ENCODE measurements around the gene SEMA5B. TPM values are rescaled to one million over a fixed set of nuclear protein-coding genes. Genes with fewer than 3 reads are reported as not detected.
A peak's percentile ranks its signal among the peaks of the same experiment; 100 is the strongest.

SEMA5B gene
- total and polyA plus RNA-seq, 9 of the 15 experiments (the other 6 are each of a cell fraction or from before 2014, with no cell fraction given), result not detected

- Histone ChIP-seq H4K20me1 (replicated peaks; ENCODE audit: control insufficient read depth, insufficient read depth, low read length) (no peaks in the 10 kb centered on the region; the same call in 1 of the 2 replicates), H3K27ac (ENCODE audit: extremely low read depth, low read depth, low read length) (no peak overlapping the region), H3K4me1 (replicated peaks in 1 of 2; ENCODE audit: control insufficient read depth in 2 of 2, insufficient read depth in 2 of 2, low read length in 2 of 2) (peaks cover 5 to 8% of the 10 kb centered on the region in 2 experiments; a peak in 3 of 5 replicates), H3K9ac (ENCODE audit: insufficient read depth in 1 of 2, low read depth in 2 of 2, low read length in 2 of 2) (no peak overlapping the region), H3K9me1 (ENCODE audit: control insufficient read depth, insufficient read depth, low read length) (no peaks in the 10 kb centered on the region), H3K9me3 (replicated peaks; ENCODE audit: control insufficient read depth, insufficient read depth, low read depth, low read length) (no peaks in the 10 kb centered on the region), H3K27me3 (ENCODE audit: control insufficient read depth in 2 of 2, insufficient read depth in 2 of 2, low read length in 2 of 2) (peaks cover 0 to 10% of the 10 kb centered on the region in 2 experiments; a peak in 2 of 5 replicates), H3K36me3 (ENCODE audit: control insufficient read depth, insufficient read depth, low read length) (no peaks in the 10 kb centered on the region), H2AFZ (ENCODE audit: low read depth, low read length) (no peak overlapping the region), H3K4me2 (ENCODE audit: insufficient read depth, low read length) (no peak overlapping the region), H3K79me2 (ENCODE audit: control insufficient read depth, insufficient read depth, low read length) (no peaks in the 10 kb centered on the region), H3K4me3 (no peak overlapping the region)
- in situ Hi-C loops (cut with MboI) (loop anchor here (10.0 kb wide), 1 partner anchor 868 kb away; no protein-coding TSS in a partner anchor), intact Hi-C loops (cut with micrococcal nuclease) (loop anchor here (2.0 to 10.0 kb wide), 3 partner anchors 86 to 378 kb away; partner anchors contain the start of genes DTX3L and PARP9)
- WGBS (ENCODE audit: insufficient coverage, low coverage, missing lambda C conversion rate), result 4% methylated on average over 12 of the region's 23 CpGs
- POLR2A ChIA-PET, result interaction anchor here (0.7 kb wide), 1 partner anchor 1197 kb away, joined by 3 read pairs; no protein-coding TSS in a partner anchor
- ATAC-seq, result peak; percentile 86
- FAIRE-seq, result no peak
- DNase-seq (ENCODE audit: extremely low read depth in 1 of 4, low spot score in 3 of 4), result peak; percentile 48 to 67 (median 64)
- no TSS peak for BruUV-seq (replicated peaks)
- CTCF ChIA-PET (ENCODE audit: low intra/inter-chr PET ratio), result no interaction called here
- TF ChIP-seq SMC3 (conservative IDR thresholded peaks at IDR 0.05; ENCODE audit: insufficient read depth, low read depth, low read length) (peak; percentile 61), SNIP1 (IDR thresholded peaks at IDR 0.05; ENCODE audit: low read depth) (no peak), CTCF (IDR thresholded peaks at IDR 0.05 in 2 of 3, conservative IDR thresholded peaks at IDR 0.05 in 1 of 3; ENCODE audit: insufficient read depth in 2 of 3, low read depth in 1 of 3, low read length in 3 of 3) (peak; percentile 69 to 79 (median 79)), REST (IDR thresholded peaks at IDR 0.05; ENCODE audit: borderline replicate concordance) (peak; percentile 49; the same call in 1 of the 2 replicates), REST (CRISPR knock-in tag; IDR thresholded peaks at IDR 0.05; ENCODE audit: low read depth) (no peak)
- TF ChIP-seq, protein P1, sequence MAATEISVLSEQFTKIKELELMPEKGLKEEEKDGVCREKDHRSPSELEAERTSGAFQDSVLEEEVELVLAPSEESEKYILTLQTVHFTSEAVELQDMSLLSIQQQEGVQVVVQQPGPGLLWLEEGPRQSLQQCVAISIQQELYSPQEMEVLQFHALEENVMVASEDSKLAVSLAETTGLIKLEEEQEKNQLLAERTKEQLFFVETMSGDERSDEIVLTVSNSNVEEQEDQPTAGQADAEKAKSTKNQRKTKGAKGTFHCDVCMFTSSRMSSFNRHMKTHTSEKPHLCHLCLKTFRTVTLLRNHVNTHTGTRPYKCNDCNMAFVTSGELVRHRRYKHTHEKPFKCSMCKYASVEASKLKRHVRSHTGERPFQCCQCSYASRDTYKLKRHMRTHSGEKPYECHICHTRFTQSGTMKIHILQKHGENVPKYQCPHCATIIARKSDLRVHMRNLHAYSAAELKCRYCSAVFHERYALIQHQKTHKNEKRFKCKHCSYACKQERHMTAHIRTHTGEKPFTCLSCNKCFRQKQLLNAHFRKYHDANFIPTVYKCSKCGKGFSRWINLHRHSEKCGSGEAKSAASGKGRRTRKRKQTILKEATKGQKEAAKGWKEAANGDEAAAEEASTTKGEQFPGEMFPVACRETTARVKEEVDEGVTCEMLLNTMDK (IDR thresholded peaks at IDR 0.05; ENCODE audit: borderline replicate concordance, insufficient read depth, low read depth, low read length, poor library complexity, severe bottlenecking), result peak; percentile 27
Observed at GRCh38 chr3:122942937-122943827, 84.4 kb downstream of the SEMA5B start.

Measured in K562 (cell line).